NCI-H69 (cell line): ENCODE measurements around the gene SEC24A.
A peak's percentile ranks its signal among the peaks of the same experiment; 100 is the strongest.
"Not testable (repeated sequence)": the region's sequence is repeated elsewhere in the genome, so short reads cannot be mapped to it uniquely, and the experiment has no call there.

Experiments
- DNase-seq: peaks from one replicate; lab custom pipeline; 2025; lab: John Stamatoyannopoulos, UW

SEC24A gene

DNA sequence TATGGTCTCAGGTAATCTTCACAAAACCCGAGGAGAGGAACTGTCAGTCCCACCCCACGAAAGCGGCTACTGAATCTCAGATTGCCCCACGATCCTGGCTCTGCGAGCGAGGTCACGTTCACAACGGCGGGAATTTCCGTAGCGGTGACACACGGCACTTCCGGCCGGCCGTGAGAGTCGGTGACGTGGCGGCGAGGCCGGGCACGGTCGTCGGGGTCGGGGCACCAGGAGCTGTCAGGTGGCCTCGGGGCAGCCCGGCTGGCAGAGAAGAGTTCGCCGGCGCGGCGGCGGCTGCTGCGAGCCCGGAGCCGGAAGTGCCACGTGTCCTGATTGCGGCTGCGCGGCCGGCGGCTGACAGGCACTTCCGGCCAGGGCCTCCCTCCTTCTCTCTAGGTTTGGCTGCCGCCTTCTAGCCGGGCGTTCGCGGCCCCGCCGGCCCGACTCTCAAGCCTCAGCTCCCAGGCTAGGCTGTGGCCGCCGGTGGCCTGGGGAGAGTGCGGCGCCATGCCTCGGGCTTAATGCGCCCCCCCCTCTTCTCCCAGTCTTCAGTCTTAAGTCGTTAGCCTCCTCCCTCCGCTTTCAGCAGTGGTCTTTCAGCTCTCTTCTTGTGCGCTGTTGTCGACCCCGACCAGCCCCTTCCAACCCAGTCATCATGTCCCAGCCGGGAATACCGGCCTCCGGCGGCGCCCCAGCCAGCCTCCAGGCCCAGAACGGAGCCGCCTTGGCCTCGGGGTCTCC lies at the start of gene SEC24A:
TSS of gene SEC24A (plus strand) at position 361 of the 738 bp plus-strand sequence. CDS start at position 653, 292 bp downstream.
- DNase-seq: peak; percentile 94

DNA sequence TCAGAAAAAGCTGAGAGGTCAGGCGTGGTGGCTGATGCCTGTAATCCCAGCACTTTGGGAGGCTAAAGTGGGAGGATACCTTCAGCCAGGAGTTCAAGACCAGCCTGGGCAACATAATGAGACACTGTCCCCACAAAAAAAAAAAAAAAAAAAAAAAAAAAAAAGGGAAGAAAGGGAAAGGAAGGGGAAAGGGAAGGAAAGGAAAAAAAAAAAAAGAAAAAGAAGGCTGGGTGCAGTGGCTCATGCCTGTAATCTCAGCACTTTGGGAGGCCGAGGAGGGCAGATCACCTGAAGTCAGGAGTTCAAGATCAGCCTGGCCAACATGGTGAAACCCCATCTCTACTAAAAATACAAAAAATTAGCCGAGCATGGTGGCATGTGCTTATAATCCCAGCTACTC lies 48.8 kb upstream of the SEC24A start:
- DNase-seq: not testable (repeated sequence)

DNA sequence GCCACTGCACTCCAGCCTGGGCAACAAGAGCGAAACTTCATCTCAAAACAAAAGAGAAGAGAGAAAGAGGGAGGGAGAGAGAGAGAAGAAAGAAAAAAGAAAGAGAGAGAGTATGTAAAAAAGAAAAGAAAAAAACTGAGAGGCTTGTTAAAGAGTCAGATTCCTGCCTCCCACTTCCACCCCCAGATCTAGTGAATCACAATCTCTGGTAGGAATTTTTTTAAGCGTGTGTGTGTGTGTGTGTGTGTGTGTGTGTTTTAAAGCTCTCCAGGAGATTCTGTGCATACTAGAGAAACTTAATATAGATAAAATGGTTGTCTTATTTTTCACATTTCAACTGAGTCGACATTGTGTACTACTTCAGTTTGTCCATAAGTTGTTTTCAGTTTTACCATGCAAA lies 48.0 kb upstream of the SEC24A start:
- no peak for DNase-seq

DNA sequence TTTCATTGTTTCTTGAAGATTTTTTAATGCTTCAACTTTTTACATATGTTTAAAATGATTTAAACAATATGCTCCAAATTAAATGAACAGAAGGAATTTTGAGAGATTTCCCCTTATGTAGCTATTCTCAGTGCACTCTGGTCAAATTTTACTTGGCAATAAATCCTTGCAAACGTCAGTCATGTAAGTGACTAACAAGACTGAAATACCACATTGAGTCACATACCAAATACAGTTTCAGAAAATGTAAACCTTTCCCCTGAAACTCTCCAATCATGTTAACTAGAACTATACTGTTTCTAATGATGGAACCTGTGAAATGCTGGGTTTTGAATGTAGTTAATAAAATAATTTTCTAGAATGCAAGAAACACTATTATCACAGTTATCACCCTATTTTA lies 45.5 kb upstream of the SEC24A start:
- no peak for DNase-seq

DNA sequence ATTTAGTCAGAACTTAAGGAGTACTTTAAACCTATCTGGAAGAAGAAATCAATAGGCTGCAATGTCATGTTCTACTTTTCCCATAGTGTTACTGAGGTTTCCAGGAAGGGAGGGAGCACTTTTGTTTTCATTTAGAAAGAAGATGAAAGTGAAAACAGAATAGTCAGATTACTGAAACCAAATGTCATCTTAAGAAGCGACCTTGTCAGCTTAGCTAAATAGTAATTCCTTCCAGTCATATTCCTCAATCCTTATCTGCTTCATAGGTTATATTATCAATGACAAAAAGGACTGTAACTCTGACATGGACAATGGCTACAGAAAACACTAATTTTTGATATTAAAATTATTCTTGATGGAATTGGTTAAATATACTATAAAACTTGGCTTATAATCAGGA lies 43.7 kb upstream of the SEC24A start:
- no peak for DNase-seq

DNA sequence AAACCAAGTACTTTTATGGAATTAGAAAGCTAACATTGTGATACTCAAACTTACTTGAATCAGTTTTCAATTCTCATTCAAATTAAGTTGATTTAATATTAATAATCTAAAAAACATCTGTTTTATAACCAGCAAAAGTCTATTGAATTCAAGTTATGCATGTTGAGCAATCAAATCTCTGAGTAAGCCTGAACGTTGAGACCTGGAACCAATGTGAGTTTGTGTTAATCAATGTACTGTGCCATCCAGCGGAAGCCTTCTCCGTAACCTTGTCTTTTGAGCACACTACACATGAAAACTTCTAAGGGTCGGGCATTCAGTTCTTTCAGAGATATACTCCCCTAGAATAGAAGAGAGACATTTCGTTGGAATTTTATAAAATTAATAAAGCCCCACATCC lies 41.9 kb upstream of the SEC24A start:
- DNase-seq: no peak

DNA sequence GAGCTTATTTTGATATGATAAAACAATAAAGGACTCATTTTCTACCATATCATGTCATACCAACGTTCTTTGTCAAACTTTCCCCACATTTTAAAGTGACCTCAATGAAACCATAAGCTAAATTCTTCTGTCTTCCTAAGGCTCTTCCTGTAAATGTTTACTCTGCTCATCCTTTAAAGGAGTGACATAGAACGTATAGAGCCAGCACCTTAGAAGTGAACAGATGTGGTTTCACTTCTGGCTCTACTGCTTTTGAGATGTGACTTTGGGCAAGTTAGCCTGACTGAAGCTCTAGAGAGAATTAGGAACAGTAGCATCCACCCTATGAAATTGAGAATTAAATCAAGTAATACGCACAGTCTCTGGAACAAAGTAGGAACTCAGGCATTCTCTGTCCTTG lies 40.0 kb upstream of the SEC24A start:
- DNase-seq: no peak

DNA sequence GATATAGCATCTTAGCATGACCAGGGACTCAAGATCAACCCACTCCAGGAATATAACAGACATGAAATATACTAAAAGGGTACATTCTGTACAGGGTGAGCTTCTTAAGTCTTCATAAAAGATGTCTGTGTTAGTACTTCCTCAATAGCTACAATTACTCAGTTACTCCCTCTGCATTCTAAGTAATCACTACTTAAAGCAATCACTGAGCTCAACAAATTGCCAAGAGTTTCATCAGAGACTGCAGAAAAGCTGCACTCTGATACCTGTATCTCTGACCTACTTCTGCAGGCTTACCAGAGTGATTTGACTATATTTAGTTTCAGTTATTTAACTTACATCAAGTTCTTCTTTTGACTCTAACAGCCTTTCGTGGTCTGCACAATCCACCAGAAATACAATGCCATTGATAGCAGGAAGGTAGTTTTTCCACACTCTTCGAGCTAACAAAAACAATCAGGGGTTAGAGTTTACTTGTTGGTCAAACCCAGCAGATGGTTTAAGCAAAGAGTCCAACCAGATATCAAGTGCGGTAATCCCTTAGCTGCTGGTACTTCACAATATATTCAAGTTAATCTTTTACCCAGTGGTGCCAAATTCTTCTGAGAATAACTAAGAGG lies 39.2 kb upstream of the SEC24A start:
- DNase-seq: no peak

DNA sequence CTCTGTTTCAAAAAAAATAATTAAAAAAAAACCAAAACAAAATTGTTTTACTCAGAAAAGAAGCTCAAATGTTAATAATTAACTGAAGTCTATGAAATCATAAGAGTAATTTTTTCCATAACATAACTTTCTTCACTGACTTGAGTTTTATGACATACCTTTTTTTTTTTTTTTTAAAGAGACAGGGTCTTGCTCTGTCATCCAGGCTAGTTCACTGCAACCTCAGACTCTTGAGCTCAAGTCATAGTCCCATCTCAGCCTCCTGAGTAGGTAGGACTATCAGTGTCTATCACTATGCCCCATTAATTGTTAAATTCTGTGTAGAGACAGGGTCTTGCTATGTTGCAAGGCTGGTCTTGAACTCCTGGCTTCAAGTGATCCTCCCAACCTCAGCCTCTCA lies 37.9 kb upstream of the SEC24A start:
- no peak for DNase-seq

DNA sequence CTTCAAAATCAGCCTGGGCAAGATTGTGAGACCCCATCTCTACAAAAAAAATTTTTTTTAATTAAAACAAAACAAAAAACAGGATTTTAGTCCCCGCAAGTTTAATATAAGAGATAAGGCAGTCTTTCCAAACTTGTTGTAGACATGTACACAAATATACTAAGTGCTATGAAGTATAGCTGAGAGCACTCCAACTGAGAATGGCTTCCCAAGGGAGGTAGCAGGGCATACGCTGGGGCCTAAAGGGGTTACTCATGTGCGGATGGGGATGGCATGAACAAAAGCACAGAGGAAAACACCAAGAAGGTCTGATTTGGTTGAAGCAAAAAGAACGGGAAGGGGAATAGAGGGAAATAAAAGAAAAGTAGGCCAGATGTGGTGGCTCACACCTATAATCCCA lies 37.1 kb upstream of the SEC24A start:
- no peak for DNase-seq

DNA sequence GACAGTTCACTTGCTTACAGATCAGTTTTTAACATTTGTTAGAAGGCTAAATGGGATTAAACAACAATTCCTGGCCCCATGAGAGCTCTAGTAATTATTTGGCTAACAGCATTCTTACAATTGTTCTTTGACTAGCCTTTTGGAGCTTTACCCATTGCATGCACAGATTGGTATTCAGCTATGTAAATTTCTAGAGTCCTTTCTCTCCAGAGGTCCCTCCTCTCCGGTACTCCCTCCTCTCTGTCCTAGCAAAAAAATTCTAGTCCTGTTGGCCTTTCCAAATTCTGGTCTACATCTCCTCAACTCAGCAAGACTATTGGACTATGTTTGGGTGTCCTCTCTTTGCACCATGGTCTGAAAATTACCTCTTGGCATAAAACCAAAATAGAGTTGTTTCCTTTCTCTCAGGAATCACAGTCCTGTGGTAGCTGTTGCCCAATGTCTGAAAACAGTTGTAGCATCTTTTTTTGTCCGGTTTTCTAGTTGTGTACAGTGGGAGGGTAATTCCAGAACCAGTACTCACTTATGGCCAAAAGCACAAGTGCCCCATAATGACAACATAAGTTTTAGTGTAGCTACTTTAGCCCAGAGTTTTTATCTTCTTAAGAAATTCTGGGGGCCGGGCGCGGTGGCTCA lies 34.0 kb upstream of the SEC24A start:
- no peak for DNase-seq

DNA sequence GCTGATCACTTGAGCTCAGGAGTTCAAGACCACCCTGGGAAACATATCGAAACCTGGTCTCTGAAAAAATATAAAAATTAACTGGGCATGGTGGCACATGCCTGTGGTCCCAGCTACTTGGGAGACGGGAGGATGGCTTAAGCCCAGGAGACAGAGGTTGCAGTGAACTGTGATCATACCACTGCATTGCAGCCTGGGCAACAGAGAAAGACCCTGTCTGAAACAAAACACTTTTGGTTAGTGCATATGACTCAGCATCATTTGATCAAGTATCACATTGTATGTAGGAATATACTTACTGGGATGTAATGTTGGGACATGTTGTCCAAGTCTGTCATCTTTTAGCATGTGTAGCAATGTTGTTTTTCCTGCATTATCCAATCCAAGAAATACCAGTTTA lies 28.0 kb upstream of the SEC24A start:
- DNase-seq: no peak

DNA sequence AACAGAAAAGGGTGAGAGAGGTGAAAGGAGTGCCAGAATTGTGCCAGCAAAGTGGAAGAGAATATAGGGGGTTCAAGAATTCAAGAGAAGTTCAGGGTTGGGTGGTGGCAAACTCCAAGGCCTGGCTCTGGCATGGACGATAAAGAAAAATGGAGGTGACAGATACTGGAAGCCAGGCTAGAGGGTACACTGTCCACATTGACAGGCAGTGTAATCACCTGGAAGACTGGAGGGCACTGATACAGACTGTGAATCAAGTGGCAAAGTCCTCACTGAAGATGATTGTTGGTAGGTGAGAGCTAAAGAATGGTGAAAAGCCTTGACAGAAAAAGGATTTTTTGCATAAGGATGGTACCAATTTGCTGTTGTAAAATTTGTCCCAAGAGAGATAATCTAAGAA lies 23.0 kb upstream of the SEC24A start:
- no peak for DNase-seq

DNA sequence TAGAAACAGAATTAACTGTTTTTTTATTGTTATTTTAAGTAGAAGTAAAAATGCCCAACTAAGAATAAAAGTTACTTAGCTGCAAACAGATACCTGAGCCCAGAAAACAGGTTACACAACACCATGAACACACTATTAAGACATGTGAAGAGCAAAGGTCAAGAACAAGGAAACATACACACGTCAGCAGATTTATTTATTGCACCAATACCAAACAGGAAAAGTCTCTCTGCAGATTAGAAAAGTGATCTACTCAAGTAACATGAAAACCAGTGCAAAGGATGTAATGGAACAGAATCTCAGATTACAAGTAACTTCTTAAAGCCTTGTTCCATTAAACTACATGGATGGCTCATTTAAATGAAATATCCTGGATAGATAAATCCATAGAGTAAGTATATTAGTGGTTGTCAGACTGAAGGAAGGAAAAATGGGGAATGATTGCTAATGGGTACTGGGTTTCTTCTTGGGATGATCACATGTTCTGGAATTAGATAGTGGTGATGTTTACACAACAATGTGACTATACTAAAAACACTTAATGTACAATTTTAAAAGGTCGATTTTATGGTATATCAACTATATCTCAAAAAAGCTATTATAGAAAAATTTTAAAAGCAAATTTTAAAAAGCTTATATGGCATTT lies 22.1 kb upstream of the SEC24A start:
- DNase-seq: no peak

DNA sequence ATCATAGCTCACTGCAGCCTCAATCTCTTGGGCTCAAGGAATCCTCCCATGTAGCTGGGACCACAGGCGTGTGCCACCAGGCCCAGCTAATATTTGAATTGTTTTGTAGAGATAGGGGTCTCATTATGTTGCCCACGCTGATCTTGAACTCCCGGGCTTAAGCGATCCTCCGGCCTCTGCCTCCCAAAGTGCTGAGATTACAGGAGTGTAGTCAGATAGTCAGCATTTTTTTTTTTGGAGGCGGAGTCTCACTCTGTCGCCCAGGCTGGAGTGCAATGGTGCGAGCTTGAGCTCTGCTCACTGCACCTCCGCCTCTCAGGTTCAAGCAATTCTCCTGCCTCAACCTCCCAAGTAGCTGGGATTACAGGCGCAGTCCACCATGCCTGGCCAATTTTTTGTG lies 14.4 kb upstream of the SEC24A start:
- DNase-seq: no peak

DNA sequence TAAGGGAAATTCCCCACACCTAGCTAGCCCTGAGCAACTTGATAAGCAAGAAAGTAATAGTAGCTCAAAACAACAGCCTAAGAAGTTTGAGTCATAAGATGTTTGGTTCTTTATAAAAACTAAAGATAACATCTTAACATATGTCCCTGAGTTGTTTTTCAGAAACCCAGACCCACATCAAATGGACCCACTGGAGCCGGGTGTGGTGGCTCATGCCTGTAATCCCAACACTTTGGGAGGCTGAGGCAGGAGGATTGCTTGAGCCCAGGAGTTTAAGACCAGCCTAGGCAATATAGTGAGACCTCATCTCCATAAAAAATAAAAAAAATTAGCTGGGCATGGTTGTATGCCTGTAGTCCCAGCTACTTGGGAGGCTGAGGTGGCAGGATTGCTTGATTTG lies 13.2 kb upstream of the SEC24A start:
- not testable (repeated sequence) for DNase-seq

DNA sequence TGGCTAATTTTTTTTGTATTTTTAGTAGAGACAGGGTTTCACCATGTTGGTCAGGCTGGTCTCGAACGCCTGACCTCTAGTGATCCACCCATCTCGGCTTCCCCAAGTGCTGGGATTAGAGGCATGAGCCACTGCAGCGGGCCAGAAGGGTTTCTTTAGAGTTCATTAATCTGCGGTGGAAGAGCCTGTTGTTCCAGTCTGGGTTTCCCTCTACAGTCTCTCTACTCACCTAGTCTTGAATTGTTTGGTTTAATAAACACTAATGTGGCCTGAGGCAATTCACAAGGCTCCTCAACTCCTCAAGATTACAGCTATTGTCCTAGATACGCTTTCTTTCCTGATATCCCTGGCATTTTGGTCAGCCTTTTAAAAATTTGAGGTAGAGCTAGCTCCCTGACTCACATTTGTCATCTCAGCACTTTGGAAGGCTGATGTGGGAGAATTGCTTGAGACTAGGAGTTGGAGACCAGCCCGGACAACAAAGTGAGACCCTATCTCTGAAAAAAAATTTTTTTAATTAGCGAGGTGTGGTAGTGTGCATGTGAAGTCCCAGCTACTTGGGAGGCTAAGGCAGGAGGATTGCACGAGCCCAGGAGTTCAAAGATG lies 11.4 kb upstream of the SEC24A start:
- no peak for DNase-seq

DNA sequence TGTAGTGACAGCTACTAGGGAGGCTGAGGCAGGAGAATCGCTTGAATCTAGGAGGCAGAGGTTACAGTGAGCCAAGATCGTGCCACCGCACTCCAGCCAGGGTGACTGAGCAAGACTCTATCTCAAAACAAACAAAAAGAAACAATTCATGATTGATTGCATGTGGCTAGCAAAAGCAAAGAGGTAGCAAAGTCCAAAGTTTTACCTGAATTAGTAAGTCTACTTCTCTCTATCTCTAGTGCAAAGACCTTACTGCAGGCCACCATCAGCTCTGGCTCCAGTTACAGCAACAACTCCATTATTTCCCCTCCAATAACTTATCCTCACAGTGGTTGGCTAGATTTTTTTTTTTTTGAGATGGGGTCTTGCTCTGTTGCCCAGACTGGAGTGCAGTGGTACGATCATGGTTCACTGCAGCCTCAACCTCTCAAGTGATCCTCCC lies 9.8 kb upstream of the SEC24A start:
- DNase-seq: no peak

DNA sequence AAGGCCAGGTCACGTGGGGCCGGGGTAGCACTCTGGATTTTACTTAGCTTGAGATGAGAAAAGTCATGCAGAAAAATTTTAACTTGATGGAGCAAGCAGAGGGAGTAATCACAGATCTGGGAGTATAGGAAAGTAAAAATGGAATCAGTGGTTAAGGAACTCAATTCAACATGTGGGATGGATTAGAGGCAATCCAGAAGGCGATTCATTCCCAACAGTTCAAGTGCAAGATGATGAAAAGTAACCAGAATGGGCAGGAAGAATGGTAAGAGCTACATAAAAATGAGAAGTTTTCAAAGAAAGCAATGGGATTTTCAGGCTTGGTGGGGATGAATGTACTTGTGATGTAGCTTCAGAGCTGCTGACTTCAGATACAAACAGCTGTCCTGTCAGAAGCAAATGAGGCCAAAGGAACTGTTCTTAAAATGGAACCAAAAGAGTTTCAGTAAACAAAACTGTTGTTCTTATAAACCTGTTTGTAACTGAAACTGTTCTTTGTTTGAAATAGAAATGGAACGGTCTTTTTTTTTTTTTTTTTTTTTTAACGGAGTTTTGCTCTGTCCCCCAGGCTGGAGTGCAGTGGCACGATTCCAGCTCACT lies 5.6 kb upstream of the SEC24A start:
- DNase-seq: no peak

DNA sequence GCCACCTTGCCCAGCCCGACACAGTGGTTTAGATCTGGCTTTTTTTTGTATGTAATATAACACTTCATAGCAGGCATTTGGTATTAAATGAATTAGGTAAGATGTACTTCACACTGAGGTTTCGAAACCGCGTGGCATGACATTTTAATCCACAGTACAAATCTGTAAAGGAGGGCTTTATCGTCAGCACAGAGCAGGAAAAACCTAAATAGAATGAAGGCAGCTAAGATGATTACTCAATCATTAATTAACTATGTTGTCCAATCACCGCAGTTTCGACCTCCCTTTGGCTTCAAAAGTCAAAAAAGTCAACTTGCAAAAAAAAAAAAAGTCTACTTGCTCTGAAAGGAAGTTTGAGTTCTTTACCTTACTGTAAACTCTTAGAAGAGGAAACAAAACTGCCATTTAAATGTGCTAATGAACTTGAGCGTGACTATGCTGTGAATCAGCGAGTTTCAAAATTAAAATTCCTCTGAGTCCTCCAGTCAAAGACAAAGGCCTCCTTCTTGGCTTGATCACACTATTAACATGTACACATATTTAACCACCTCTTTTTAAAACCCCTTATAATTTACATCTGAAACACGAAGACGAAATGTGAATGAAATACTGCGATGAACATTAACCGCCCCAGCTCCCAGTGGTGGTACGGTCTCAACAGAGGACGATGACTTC lies 698 bp upstream of the SEC24A start:
- DNase-seq: peak; percentile 37

DNA sequence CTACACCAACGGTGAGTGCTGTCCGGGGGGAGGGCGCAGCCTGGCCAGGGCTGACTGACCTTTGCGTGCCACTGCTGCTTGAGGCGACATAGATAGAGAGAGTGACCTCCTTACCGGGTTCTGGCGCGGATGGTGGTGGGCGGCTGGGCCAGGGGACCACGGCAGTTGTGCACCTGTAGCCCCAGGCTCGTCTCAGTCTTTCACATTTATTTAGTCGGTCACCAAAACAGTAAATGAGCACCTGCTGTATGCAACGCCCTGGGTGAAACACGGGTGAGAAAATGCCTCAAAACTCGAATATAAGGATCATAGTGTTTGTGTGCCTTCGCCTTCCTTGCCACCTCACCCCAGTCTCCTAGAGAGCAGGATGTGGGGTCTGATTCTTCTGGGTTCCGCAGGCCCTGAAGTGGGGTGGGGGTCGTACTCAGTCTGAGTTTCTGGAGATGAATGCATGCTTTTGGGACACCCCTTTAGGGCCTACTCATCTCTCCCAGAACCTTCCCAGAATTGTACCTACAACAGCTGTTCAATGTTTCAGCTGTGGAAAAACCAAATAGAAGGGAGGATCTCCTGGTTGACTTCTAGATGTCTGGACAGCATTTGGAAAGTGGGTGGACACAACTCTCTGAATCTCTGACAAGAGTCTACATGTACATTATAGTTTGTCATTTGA lies 714 bp downstream of the SEC24A start:
- peak; percentile 23 for DNase-seq
